Nephron (organoid): Measurements from ENCODE around the gene WDR27.

Experiments
- H3K27ac Mint-ChIP-seq, 3 experiments: 2 replicates each; pipeline ENCODE4 v1.8.0; 2020; ENCODE audit warnings: mixed read lengths in 3 of 3, mild to moderate bottlenecking in 2 of 3, moderate library complexity in 1 of 3
- H3K27me3 Mint-ChIP-seq: 2 replicates; pipeline ENCODE4 v1.8.0; 2021; ENCODE audit warnings: low read depth, mild to moderate bottlenecking, moderate library complexity, mixed read lengths
- H3K36me3 Mint-ChIP-seq: 2 replicates; pipeline ENCODE4 v1.8.0; 2020; ENCODE audit warnings: low read depth, mixed read lengths
- H3K4me1 Mint-ChIP-seq: 2 replicates; pipeline ENCODE4 v1.8.0; 2020; ENCODE audit warnings: mixed read lengths
- H3K4me3 Mint-ChIP-seq, 3 experiments: 2 replicates each; pipeline ENCODE4 v1.8.0; 2020; ENCODE audit warnings: mild to moderate bottlenecking in 3 of 3, mixed read lengths in 3 of 3, moderate library complexity in 2 of 3
- H3K9me3 Mint-ChIP-seq: 2 replicates; pipeline ENCODE4 v1.8.0; 2020; ENCODE audit warnings: mixed read lengths
- TF ChIP-seq, protein P1 (sequence below), 3 experiments: fragments of 200-600 bp; sonication (generic); IDR thresholded peaks; one replicate each; pipeline ENCODE4 v1.5.0; 2021; ENCODE audit warnings: antibody characterized with exemption in 3 of 3; ENCODE audit not compliant: unreplicated experiment in 3 of 3

The WDR27 gene

DNA sequence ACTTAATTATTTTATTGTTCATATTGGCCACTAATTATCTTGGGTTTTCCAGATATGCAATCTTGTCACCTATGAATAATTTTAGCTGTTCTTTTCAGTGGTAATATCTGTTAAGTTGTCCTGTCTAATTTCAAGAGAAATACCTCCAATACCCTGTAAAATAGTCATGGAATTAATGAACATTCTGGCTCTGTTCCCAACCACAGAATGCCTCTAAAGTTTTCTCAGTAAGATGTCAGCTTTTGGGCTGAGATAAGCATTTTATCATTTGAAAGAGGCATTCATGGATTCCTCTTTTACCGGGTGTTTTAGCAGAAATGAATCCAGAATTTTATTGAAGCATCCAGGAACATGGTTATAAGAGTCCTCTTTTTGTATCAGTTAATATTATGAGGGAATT is 109.3 kb downstream of the WDR27 start:
- Mint-ChIP-seq H3K27ac (no peak overlapping the region), H3K27me3 (no peaks in the 10 kb centered on the region), H3K4me3 (no peak overlapping the region), H3K36me3 (peaks cover 19% of the 10 kb centered on the region), H3K9me3 (peaks cover 5% of the 10 kb centered on the region), H3K4me1 (no peaks in the 10 kb centered on the region)
- TF ChIP-seq, protein P1, sequence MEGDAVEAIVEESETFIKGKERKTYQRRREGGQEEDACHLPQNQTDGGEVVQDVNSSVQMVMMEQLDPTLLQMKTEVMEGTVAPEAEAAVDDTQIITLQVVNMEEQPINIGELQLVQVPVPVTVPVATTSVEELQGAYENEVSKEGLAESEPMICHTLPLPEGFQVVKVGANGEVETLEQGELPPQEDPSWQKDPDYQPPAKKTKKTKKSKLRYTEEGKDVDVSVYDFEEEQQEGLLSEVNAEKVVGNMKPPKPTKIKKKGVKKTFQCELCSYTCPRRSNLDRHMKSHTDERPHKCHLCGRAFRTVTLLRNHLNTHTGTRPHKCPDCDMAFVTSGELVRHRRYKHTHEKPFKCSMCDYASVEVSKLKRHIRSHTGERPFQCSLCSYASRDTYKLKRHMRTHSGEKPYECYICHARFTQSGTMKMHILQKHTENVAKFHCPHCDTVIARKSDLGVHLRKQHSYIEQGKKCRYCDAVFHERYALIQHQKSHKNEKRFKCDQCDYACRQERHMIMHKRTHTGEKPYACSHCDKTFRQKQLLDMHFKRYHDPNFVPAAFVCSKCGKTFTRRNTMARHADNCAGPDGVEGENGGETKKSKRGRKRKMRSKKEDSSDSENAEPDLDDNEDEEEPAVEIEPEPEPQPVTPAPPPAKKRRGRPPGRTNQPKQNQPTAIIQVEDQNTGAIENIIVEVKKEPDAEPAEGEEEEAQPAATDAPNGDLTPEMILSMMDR (IDR thresholded peaks at IDR 0.05; ENCODE audit: unreplicated experiment in 3 of 3): no peak

DNA sequence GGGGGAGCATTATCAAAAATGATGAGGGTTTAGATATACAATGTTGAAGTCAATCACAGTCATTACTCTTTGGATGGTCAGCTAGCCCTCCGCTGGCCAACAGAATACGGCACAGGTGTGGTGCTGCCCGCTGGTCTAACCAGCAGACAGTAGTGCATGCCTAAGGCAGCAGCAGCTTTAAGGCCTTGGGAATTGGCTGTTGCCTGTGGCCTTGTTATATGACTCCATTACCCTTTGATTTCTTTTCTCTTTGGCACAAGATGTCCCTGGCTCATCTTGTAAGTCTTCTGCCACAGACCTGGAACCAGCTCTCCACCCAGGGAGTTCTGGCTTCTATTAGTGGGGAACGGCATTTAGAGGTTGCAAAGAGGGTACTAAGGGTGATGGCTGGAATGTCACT is 110.2 kb downstream of the WDR27 start:
- peaks cover 13% of the 10 kb centered on the region for H3K36me3 Mint-ChIP-seq
- no peak overlapping the region for H3K4me3 Mint-ChIP-seq
- H3K27ac Mint-ChIP-seq: no peak overlapping the region
- no peaks in the 10 kb centered on the region for H3K9me3 Mint-ChIP-seq
- no peaks in the 10 kb centered on the region for H3K27me3 Mint-ChIP-seq
- H3K4me1 Mint-ChIP-seq: no peaks in the 10 kb centered on the region
- TF ChIP-seq, protein P1 (IDR thresholded peaks at IDR 0.05; ENCODE audit: unreplicated experiment in 3 of 3): no peak

DNA sequence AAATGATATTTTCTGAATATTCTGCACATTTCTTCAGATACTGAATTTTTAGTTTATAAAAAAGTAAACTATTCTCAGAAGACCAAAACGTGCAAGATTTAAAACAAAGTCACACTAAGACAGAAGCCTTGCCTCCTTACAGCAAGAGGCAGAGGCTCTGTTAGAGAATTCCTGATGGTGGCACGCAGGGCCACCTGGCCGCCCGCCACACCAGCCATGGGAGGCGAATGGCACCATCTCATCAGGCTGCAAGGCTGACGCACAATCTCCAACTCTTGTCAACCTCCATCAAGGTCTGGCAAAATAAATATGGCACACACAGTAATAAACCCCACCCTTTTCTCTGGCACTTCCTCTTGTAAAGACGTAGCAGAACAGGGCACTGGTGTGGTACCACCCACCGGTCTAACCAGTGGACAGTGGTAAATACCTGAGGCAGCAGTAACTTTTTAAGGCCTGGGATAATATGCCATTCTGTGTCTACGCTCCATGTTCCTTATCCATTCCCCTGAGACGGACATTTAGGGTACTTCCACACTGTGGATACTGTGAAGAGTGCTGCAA is 111.4 kb downstream of the WDR27 start:
- Mint-ChIP-seq H3K9me3 (peaks cover 5% of the 10 kb centered on the region), H3K36me3 (peaks cover 16% of the 10 kb centered on the region), H3K4me3 (no peak overlapping the region), H3K27me3 (no peaks in the 10 kb centered on the region), H3K4me1 (no peaks in the 10 kb centered on the region), H3K27ac (no peak overlapping the region)
- TF ChIP-seq, protein P1 (IDR thresholded peaks at IDR 0.05; ENCODE audit: unreplicated experiment in 3 of 3): no peak

DNA sequence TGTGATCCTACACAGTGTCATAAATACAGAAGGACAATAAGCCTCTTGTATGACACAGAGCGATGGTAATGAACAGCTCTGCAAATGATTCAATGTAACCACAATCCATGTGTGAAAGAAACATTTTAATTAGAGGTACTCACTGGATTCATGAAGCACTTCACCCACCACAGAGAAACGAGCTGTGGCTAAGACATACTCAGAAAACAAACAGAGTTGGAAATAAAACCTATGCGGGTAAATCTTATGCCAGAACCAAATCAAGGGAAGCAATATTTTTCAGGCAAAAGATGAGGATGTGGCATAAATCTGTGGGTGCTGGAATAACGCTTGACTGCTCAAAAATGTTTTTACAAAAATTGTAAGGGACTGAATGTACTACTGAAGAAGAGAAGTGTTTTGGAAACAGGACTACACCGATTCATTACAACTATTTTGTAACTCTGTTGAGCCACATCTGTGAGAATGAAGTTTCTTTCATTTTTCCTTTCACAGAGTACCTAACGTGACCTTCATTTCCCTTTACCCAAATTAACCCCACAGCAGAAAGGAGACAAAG is 112.1 kb downstream of the WDR27 start:
- Mint-ChIP-seq H3K36me3 (peaks cover 17% of the 10 kb centered on the region), H3K9me3 (peaks cover 5% of the 10 kb centered on the region), H3K4me1 (no peaks in the 10 kb centered on the region), H3K27me3 (no peaks in the 10 kb centered on the region), H3K27ac (no peak overlapping the region), H3K4me3 (no peak overlapping the region)
- TF ChIP-seq, protein P1 (IDR thresholded peaks at IDR 0.05; ENCODE audit: unreplicated experiment in 3 of 3): no peak

DNA sequence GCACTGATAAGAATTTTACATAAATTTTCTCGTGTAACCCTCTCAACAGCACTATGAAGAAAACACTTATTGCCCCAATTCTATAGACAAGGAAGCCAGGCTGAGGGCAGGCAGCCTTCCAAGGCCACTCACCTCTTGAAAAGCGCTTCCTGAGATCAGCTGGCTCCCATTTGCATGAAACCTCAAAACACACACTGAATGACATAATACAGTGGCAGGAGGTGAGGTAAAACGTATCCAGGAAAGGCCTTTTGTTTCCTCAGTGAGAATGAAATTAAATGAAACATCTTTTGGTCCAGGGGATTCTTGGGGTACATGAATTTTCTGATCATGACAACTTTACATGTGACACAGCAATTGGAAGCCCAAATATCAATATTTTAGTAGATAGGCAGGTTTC is 112.5 kb downstream of the WDR27 start:
- Mint-ChIP-seq H3K9me3 (peaks cover 5% of the 10 kb centered on the region), H3K4me1 (no peaks in the 10 kb centered on the region), H3K4me3 (no peak overlapping the region), H3K36me3 (peaks cover 17% of the 10 kb centered on the region), H3K27me3 (no peaks in the 10 kb centered on the region), H3K27ac (no peak overlapping the region)
- TF ChIP-seq, protein P1 (IDR thresholded peaks at IDR 0.05; ENCODE audit: unreplicated experiment in 3 of 3): no peak

DNA sequence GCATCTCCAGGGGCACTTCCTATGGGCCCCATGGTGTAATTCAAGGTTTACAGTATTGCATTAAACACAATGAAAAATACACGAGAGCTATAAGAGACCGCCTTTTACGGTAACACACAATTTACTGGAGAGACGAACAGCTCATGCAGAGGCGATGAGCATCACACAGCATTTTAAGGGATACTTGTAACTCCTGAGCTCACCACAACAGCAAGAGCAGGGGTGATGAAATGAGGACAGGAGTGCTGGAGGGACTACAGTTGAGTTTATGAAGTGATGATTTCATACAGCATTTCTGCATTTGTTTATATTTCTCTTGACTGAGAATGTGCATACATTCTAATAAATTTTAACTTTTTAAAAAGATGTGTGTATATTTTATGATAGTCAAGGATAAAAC is 113.9 kb downstream of the WDR27 start:
- no peak overlapping the region for H3K27ac Mint-ChIP-seq
- H3K36me3 Mint-ChIP-seq: peaks cover 21% of the 10 kb centered on the region
- TF ChIP-seq, protein P1 (IDR thresholded peaks at IDR 0.05; ENCODE audit: unreplicated experiment in 3 of 3): no peak
- no peaks in the 10 kb centered on the region for H3K4me1 Mint-ChIP-seq
- H3K4me3 Mint-ChIP-seq: no peak overlapping the region
- peaks cover 5% of the 10 kb centered on the region for H3K9me3 Mint-ChIP-seq
- no peaks in the 10 kb centered on the region for H3K27me3 Mint-ChIP-seq
